Activated T-cell treated with anti-CD3 and anti-CD28 coated beads, Interleukin-2, amount 50 U/mL, for 72 hours (primary cell): Measurements from ENCODE around the gene KCNG2. TPM values are rescaled to one million over a fixed set of nuclear protein-coding genes. Genes with fewer than 3 reads are reported as not detected.

Experiments
- ATAC-seq, 2 donors: fragments of 150-1000 bp; cut with Tn5 transposase; replicated peaks in 1 of 2; 2 replicates each; pipeline ENCODE4 v1.10.0; 2021; ENCODE audit warnings: moderate library complexity in 2 of 2, mild to moderate bottlenecking in 1 of 2
- DNase-seq, 2 donors: peaks; one replicate each; pipeline ENCODE4 v3.0.0; 2021 to 2022; ENCODE audit warnings: mixed read lengths in 1 of 2
- H3K27ac Mint-ChIP-seq: one replicate; pipeline ENCODE4 v1.8.0; 2022; ENCODE audit warnings: mild to moderate bottlenecking, moderate library complexity, mixed read lengths
- H3K27me3 Mint-ChIP-seq: one replicate; pipeline ENCODE4 v1.8.0; 2022; ENCODE audit warnings: low read depth, mixed read lengths
- H3K36me3 Mint-ChIP-seq, 2 donors: one replicate each; pipeline ENCODE4 v1.8.0; 2022; ENCODE audit warnings: mixed read lengths in 2 of 2, mild to moderate bottlenecking in 1 of 2; ENCODE audit not compliant: insufficient read depth in 2 of 2
- H3K4me1 Mint-ChIP-seq: one replicate; pipeline ENCODE4 v1.8.0; 2022; ENCODE audit warnings: low read depth, mixed read lengths
- H3K4me3 Mint-ChIP-seq, 2 donors: one replicate each; pipeline ENCODE4 v1.8.0; 2022; ENCODE audit warnings: mild to moderate bottlenecking in 2 of 2, mixed read lengths in 2 of 2, moderate library complexity in 2 of 2
- H3K9me3 Mint-ChIP-seq, 2 donors: one replicate each; pipeline ENCODE4 v1.8.0; 2022; ENCODE audit warnings: mixed read lengths in 2 of 2
- total RNA-seq, 2 donors: library from RNA; stranded (reverse); gene quantifications; one replicate each; pipeline ENCODE4 v1.2.3, GENCODE V29; 2022

Gene KCNG2
- total RNA-seq, 2 donors from 2014 or later = not detected

- ATAC-seq (no peak), DNase-seq (no peak)
- Mint-ChIP-seq H3K27ac (no peak overlapping the region), H3K4me3 (no peak overlapping the region), H3K9me3 (peaks cover 0 to 2% of the 10 kb centered on the region in 2 donors), H3K36me3 (peaks cover 2 to 9% of the 10 kb centered on the region in 2 donors), H3K27me3 (no peaks in the 10 kb centered on the region), H3K4me1 (no peaks in the 10 kb centered on the region)
Measured at GRCh38 chr18:79884294-79884962, 86.7 kb downstream of the KCNG2 start.

- no peaks in the 10 kb centered on the region for H3K27me3 Mint-ChIP-seq
- H3K4me3 Mint-ChIP-seq = no peak overlapping the region
- H3K27ac Mint-ChIP-seq = no peak overlapping the region
- peaks cover 2% of the 10 kb centered on the region for H3K4me1 Mint-ChIP-seq
- peaks cover 4 to 14% of the 10 kb centered on the region in 2 donors for H3K36me3 Mint-ChIP-seq
- DNase-seq (peak in 1 of 2 donors; percentile 16), ATAC-seq (peak in 1 of 2 donors; percentile 24)
- peaks cover under 1 to 2% of the 10 kb centered on the region in 2 donors for H3K9me3 Mint-ChIP-seq
Measured at GRCh38 chr18:79884963-79885728, 87.4 kb downstream of the KCNG2 start.

GRCh38 chr18:79887181-79888000 lies 89.7 kb downstream of the KCNG2 start:
- Mint-ChIP-seq H3K27ac (no peak overlapping the region), H3K36me3 (peaks cover 12 to 23% of the 10 kb centered on the region in 2 donors), H3K4me1 (peaks cover 18% of the 10 kb centered on the region), H3K4me3 (no peak overlapping the region), H3K9me3 (peaks cover 7 to 13% of the 10 kb centered on the region in 2 donors), H3K27me3 (no peaks in the 10 kb centered on the region)
- no peak for ATAC-seq
- no peak for DNase-seq

- no peak for ATAC-seq
- no peak for DNase-seq
- no peak overlapping the region for H3K27ac Mint-ChIP-seq
- H3K4me3 Mint-ChIP-seq = no peak overlapping the region
- peaks cover 12 to 18% of the 10 kb centered on the region in 2 donors for H3K9me3 Mint-ChIP-seq
- peaks cover 18 to 28% of the 10 kb centered on the region in 2 donors for H3K36me3 Mint-ChIP-seq
- peaks cover 18% of the 10 kb centered on the region for H3K4me1 Mint-ChIP-seq
- H3K27me3 Mint-ChIP-seq = no peaks in the 10 kb centered on the region
Measured at GRCh38 chr18:79888016-79888415, 90.3 kb downstream of the KCNG2 start.

GRCh38 chr18:79889569-79889968 lies 91.8 kb downstream of the KCNG2 start:
- peaks cover 18% of the 10 kb centered on the region for H3K4me1 Mint-ChIP-seq
- H3K4me3 Mint-ChIP-seq = no peak overlapping the region
- H3K27me3 Mint-ChIP-seq = no peaks in the 10 kb centered on the region
- no peak overlapping the region for H3K27ac Mint-ChIP-seq
- DNase-seq (no peak), ATAC-seq (no peak)
- H3K36me3 Mint-ChIP-seq = peaks cover 32 to 35% of the 10 kb centered on the region in 2 donors
- H3K9me3 Mint-ChIP-seq = peaks cover 26 to 32% of the 10 kb centered on the region in 2 donors

GRCh38 chr18:79890674-79891073 lies 92.9 kb downstream of the KCNG2 start:
- Mint-ChIP-seq H3K27ac (peak overlapping the region; percentile 84), H3K36me3 (peaks cover 41 to 42% of the 10 kb centered on the region in 2 donors), H3K4me3 (peak overlapping the region; percentile 51 to 65), H3K9me3 (peaks cover 35 to 42% of the 10 kb centered on the region in 2 donors), H3K4me1 (peaks cover 18% of the 10 kb centered on the region), H3K27me3 (no peaks in the 10 kb centered on the region)
- DNase-seq = peak; percentile 39 to 60
- peak; percentile 98 to 99 for ATAC-seq

- DNase-seq = no peak
- ATAC-seq = no peak
- Mint-ChIP-seq H3K4me1 (no peaks in the 10 kb centered on the region), H3K36me3 (peaks cover 41 to 46% of the 10 kb centered on the region in 2 donors), H3K27ac (peak overlapping the region; percentile 75), H3K9me3 (peaks cover 41 to 45% of the 10 kb centered on the region in 2 donors), H3K4me3 (no peak overlapping the region), H3K27me3 (peaks cover 4% of the 10 kb centered on the region)
Measured at GRCh38 chr18:79896738-79897137, 99.0 kb downstream of the KCNG2 start.

- H3K27ac Mint-ChIP-seq = no peak overlapping the region
- H3K27me3 Mint-ChIP-seq = peaks cover 4% of the 10 kb centered on the region
- ATAC-seq = no peak
- peaks cover 33 to 34% of the 10 kb centered on the region in 2 donors for H3K9me3 Mint-ChIP-seq
- DNase-seq = no peak
- peaks cover 35 to 38% of the 10 kb centered on the region in 2 donors for H3K36me3 Mint-ChIP-seq
- H3K4me3 Mint-ChIP-seq = no peak overlapping the region
- H3K4me1 Mint-ChIP-seq = no peaks in the 10 kb centered on the region
Measured at GRCh38 chr18:79897940-79898625, 100.3 kb downstream of the KCNG2 start.

GRCh38 chr18:79898952-79899608 lies 101.3 kb downstream of the KCNG2 start:
- Mint-ChIP-seq H3K4me1 (no peaks in the 10 kb centered on the region), H3K4me3 (no peak overlapping the region), H3K9me3 (peaks cover 23 to 24% of the 10 kb centered on the region in 2 donors), H3K27me3 (peaks cover 4% of the 10 kb centered on the region), H3K27ac (no peak overlapping the region), H3K36me3 (peaks cover 28% of the 10 kb centered on the region in 2 donors)
- no peak for ATAC-seq
- no peak for DNase-seq

- H3K4me1 Mint-ChIP-seq = no peaks in the 10 kb centered on the region
- peaks cover 4% of the 10 kb centered on the region for H3K27me3 Mint-ChIP-seq
- peaks cover 22 to 28% of the 10 kb centered on the region in 2 donors for H3K36me3 Mint-ChIP-seq
- no peak for DNase-seq
- H3K27ac Mint-ChIP-seq = no peak overlapping the region
- H3K4me3 Mint-ChIP-seq = no peak overlapping the region
- ATAC-seq = no peak
- peaks cover 18 to 20% of the 10 kb centered on the region in 2 donors for H3K9me3 Mint-ChIP-seq
Measured at GRCh38 chr18:79899609-79900445, 102.1 kb downstream of the KCNG2 start.
